ENCODE data around the gene PI16. TPM values are rescaled to one million over a fixed set of nuclear protein-coding genes. Genes with fewer than 3 reads are reported as not detected.

Gene PI16
- total RNA-seq, 4 donors from 2014 or later: 2.8 to 17.2 (median 3.9) TPM

GRCh38 chr6:36984581-36985416, 30.3 kb downstream of the PI16 start:
- peaks cover 60% of the 10 kb centered on the region for H3K4me1 ChIP-seq
- peak overlapping the region; percentile 96 for H3K27ac ChIP-seq
- peak overlapping the region; percentile 96 for H3K4me3 ChIP-seq
- H3K9me3 ChIP-seq: no peaks in the 10 kb centered on the region
- TF ChIP-seq POLR2A (IDR thresholded peaks at IDR 0.05) (no peak), POLR2AphosphoS5 (IDR thresholded peaks at IDR 0.05) (no peak), EP300 (IDR thresholded peaks at IDR 0.05) (no peak)
- TF ChIP-seq, protein P1, sequence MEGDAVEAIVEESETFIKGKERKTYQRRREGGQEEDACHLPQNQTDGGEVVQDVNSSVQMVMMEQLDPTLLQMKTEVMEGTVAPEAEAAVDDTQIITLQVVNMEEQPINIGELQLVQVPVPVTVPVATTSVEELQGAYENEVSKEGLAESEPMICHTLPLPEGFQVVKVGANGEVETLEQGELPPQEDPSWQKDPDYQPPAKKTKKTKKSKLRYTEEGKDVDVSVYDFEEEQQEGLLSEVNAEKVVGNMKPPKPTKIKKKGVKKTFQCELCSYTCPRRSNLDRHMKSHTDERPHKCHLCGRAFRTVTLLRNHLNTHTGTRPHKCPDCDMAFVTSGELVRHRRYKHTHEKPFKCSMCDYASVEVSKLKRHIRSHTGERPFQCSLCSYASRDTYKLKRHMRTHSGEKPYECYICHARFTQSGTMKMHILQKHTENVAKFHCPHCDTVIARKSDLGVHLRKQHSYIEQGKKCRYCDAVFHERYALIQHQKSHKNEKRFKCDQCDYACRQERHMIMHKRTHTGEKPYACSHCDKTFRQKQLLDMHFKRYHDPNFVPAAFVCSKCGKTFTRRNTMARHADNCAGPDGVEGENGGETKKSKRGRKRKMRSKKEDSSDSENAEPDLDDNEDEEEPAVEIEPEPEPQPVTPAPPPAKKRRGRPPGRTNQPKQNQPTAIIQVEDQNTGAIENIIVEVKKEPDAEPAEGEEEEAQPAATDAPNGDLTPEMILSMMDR (IDR thresholded peaks at IDR 0.05): no peak
- 6% methylated on average over 19 of the region's 19 CpGs for WGBS
- no peaks in the 10 kb centered on the region for H3K36me3 ChIP-seq
- H3K27me3 ChIP-seq: no peaks in the 10 kb centered on the region
- DNase-seq (ENCODE audit: low spot score in 2 of 2): peak in 1 of 2 donors; percentile 74

- Histone ChIP-seq H3K36me3 (no peaks in the 10 kb centered on the region), H3K27ac (peak overlapping the region; percentile 96), H3K4me1 (peaks cover 54% of the 10 kb centered on the region), H3K27me3 (no peaks in the 10 kb centered on the region), H3K9me3 (no peaks in the 10 kb centered on the region), H3K4me3 (peak overlapping the region; percentile 96)
- WGBS: under 1% methylated on average over 15 of the region's 15 CpGs
- TF ChIP-seq POLR2AphosphoS5 (IDR thresholded peaks at IDR 0.05) (no peak), POLR2A (IDR thresholded peaks at IDR 0.05) (no peak), EP300 (IDR thresholded peaks at IDR 0.05) (no peak)
- TF ChIP-seq, protein P1 (IDR thresholded peaks at IDR 0.05): no peak
- no peak for DNase-seq (ENCODE audit: low spot score in 2 of 2)
Measured at GRCh38 chr6:36985417-36985807, 30.9 kb downstream of the PI16 start.

DNA sequence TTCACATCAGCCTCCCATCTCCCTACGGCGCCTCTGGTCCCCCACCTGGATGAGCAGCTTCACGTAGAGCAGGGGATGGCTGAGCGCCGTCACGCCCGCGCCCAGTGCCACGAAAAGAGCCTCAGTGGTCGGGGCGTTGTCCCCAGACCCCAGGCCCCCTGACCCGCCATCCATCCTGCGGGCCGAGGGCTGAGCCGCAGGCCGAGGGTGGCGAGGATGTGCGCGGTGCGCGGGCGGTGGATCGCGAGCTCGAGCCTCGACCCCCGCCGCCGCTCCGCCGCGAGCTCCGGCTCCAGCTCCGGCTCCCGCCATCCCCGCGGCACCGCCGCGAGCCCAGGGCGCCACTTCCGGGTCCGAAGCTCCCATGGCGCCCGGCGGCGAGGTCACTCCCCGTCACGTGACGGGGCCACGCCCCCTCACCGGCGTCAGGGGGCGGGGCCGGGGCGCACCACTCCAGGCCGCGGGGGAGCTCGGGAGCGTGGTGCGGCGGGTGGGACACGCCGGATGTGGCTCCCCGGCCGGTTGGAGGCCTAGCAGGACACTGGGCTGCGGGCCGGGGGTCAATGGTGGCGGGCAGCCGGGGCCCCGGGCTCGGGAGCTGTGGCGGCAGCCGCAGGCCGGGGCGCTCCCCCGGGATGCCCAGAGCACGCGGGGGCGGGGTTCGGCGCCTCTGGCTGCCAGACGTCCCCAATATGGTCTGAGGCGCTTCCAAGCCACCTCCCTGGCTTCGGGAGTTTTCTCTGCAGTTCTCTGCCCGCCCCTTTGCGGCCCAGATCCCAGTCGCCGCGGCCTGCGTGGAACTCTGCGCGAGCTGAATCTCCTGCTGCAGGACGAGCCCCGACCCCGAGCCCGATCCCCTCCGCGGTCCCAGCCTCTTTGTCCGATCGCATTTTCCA, 31.5 kb downstream of the PI16 start, which contains the start of gene MTCH1:
Gene MTCH1, minus strand, starts transcription at position 389 of the 896 bp plus-strand sequence. Its CDS starts 23 bp downstream, at position 366.
- Histone ChIP-seq H3K27me3 (no peaks in the 10 kb centered on the region), H3K9me3 (no peaks in the 10 kb centered on the region), H3K4me1 (peaks cover 48% of the 10 kb centered on the region), H3K4me3 (peak within 1 kb of the TSS; percentile 96), H3K36me3 (no peaks in the 10 kb centered on the region), H3K27ac (peak within 1 kb of the TSS; percentile 96)
- DNase-seq (ENCODE audit: low spot score in 2 of 2): peak; percentile 92 to 94
- under 1% methylated on average over 52 of the region's 101 CpGs for WGBS
- TF ChIP-seq, protein P1 (IDR thresholded peaks at IDR 0.05): peak in 1 of 2 donors; percentile 0
- peak; percentile 38 to 66 (median 45) for TF ChIP-seq POLR2AphosphoS5 (IDR thresholded peaks at IDR 0.05)
- TF ChIP-seq EP300 (IDR thresholded peaks at IDR 0.05): no peak
- peak; percentile 93 to 96 for TF ChIP-seq POLR2A (IDR thresholded peaks at IDR 0.05)

DNA sequence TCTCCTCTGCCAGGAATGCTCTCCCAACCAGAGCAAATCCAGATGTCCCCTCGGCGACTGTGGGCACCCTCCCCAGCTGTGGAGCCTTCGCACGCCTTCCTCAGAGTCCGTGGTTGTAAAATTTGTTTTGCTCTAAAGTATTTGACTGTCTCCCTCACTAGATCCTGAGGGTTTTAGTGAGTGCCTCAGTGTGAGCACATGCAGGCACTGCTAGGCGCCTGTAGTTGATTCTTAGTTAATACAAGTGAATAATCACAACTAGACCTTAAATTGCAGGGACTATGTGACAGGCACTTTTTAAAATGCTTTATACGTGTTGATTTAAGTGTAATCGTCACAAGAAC, 32.1 kb downstream of the PI16 start:
- Histone ChIP-seq H3K27me3 (no peaks in the 10 kb centered on the region), H3K9me3 (no peaks in the 10 kb centered on the region), H3K4me1 (peaks cover 42% of the 10 kb centered on the region), H3K4me3 (peak overlapping the region; percentile 96), H3K27ac (peak overlapping the region; percentile 96), H3K36me3 (no peaks in the 10 kb centered on the region)
- TF ChIP-seq EP300 (IDR thresholded peaks at IDR 0.05) (no peak), POLR2AphosphoS5 (IDR thresholded peaks at IDR 0.05) (no peak), POLR2A (IDR thresholded peaks at IDR 0.05) (no peak)
- TF ChIP-seq, protein P1 (IDR thresholded peaks at IDR 0.05): no peak
- no peak for DNase-seq (ENCODE audit: low spot score in 2 of 2)
- WGBS: 4% methylated on average over 8 of the region's 8 CpGs
